GM18951 (cell line): ENCODE results near the gene EPB42.

Source experiments
- POLR2A ChIP-seq: IDR thresholded peaks from 4 replicates; pipeline ENCODE4 v1.6.1; 2011; ENCODE audit warnings: mild to moderate bottlenecking; ENCODE audit not compliant: insufficient read length, insufficient read depth; ENCODE audit errors: extremely low read depth
- in situ Hi-C: fragments of 300-500 bp; cut with MboI; formaldehyde crosslinking; loops from one replicate; pipeline ENCODE4 v1.12.0; 2022; ENCODE audit warnings: low sequenced_read_pairs, mixed read lengths, inconsistent platforms; ENCODE audit not compliant: unreplicated experiment

Gene EPB42

GRCh38 chr15:43220991-43221403 is at the start of gene EPB42:
TSS of gene EPB42 (minus strand) at chr15:43221018. CDS start at chr15:43220825, 193 bp downstream.
- no peak for TF ChIP-seq POLR2A
- in situ Hi-C loops, result no loop called here

GRCh38 chr15:43270113-43270665 is 49.4 kb upstream of the EPB42 start:
- no peak for TF ChIP-seq POLR2A
- in situ Hi-C loops, result no loop called here

GRCh38 chr15:43268111-43269105 is 47.6 kb upstream of the EPB42 start:
- no peak for TF ChIP-seq POLR2A
- in situ Hi-C loops, result no loop called here

- TF ChIP-seq POLR2A, result no peak
- in situ Hi-C loops, result no loop called here
Measured at GRCh38 chr15:43267439-43267838, 46.6 kb upstream of the EPB42 start.

GRCh38 chr15:43266834-43267233 is 46.0 kb upstream of the EPB42 start, which contains the start of gene TGM5:
TSS of gene TGM5 (minus strand) at chr15:43266928. CDS start at chr15:43266849, 79 bp downstream.
- in situ Hi-C loops, result no loop called here
- no peak for TF ChIP-seq POLR2A

GRCh38 chr15:43266386-43266785 is 45.6 kb upstream of the EPB42 start:
- TF ChIP-seq POLR2A, result no peak
- in situ Hi-C loops, result no loop called here

GRCh38 chr15:43260011-43260615 is 39.3 kb upstream of the EPB42 start:
- no peak for TF ChIP-seq POLR2A
- in situ Hi-C loops, result no loop called here

- in situ Hi-C loops, result no loop called here
Measured at GRCh38 chr15:43258781-43259180, 38.0 kb upstream of the EPB42 start.

GRCh38 chr15:43256341-43256740 is 35.5 kb upstream of the EPB42 start:
- no peak for TF ChIP-seq POLR2A
- in situ Hi-C loops, result no loop called here

More at GRCh38 chr15:43258781-43259180, 38.0 kb upstream of the EPB42 start:
- TF ChIP-seq POLR2A, result no peak

- no peak for TF ChIP-seq POLR2A
- in situ Hi-C loops, result no loop called here
Measured at GRCh38 chr15:43255376-43255775, 34.6 kb upstream of the EPB42 start.

GRCh38 chr15:43253431-43254403 is 32.9 kb upstream of the EPB42 start:
- TF ChIP-seq POLR2A, result no peak
- in situ Hi-C loops, result no loop called here

- in situ Hi-C loops, result no loop called here
- TF ChIP-seq POLR2A, result no peak
Measured at GRCh38 chr15:43251871-43252250, 31.0 kb upstream of the EPB42 start.
